ENCODE results near the gene FBXL13. TPM values are rescaled to one million over a fixed set of nuclear protein-coding genes. Genes with fewer than 3 reads are reported as not detected.
A peak's percentile ranks its signal among the peaks of the same experiment; 100 is the strongest.
"Not testable (repeated sequence)": the region's sequence is repeated elsewhere in the genome, so short reads cannot be mapped to it uniquely, and the experiment has no call there.

FBXL13 gene
- total and polyA plus RNA-seq, 8 donors: 0.80 to 25.3 (median 6.0) TPM; not detected in 1

DNA sequence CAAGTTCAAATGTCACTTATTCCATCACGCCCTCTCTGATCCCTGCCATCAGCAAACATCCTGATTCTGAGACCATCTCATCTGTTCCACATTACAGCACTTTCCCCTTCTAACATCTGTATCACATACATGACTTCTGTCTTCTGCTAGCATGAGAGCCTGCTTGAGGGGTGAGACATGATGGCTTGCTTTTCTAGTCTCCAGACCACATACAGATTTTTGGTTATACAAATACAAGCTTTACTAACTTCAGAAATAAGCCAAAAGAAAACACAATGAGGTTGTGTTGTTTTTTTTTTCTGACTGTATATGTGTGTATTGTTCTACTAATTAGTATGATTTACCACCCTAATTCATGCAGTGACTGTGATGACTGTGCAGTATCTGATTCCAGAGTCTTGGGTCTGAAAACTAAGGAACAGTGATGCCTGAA is 40.0 kb upstream of the FBXL13 start:
- Histone ChIP-seq H3K27me3 (no peaks in the 10 kb centered on the region), H3K4me3 (no peak overlapping the region), H3K27ac (no peak overlapping the region), H3K36me3 (peaks cover 4 to 46% (median 35%) of the 10 kb centered on the region in 4 donors), H3K9me3 (no peaks in the 10 kb centered on the region), H3K4me1 (peaks cover 0 to 8% (median 0%) of the 10 kb centered on the region in 4 donors)
- TF ChIP-seq, protein P1, sequence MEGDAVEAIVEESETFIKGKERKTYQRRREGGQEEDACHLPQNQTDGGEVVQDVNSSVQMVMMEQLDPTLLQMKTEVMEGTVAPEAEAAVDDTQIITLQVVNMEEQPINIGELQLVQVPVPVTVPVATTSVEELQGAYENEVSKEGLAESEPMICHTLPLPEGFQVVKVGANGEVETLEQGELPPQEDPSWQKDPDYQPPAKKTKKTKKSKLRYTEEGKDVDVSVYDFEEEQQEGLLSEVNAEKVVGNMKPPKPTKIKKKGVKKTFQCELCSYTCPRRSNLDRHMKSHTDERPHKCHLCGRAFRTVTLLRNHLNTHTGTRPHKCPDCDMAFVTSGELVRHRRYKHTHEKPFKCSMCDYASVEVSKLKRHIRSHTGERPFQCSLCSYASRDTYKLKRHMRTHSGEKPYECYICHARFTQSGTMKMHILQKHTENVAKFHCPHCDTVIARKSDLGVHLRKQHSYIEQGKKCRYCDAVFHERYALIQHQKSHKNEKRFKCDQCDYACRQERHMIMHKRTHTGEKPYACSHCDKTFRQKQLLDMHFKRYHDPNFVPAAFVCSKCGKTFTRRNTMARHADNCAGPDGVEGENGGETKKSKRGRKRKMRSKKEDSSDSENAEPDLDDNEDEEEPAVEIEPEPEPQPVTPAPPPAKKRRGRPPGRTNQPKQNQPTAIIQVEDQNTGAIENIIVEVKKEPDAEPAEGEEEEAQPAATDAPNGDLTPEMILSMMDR (IDR thresholded peaks at IDR 0.05): no peak
- TF ChIP-seq EP300 (IDR thresholded peaks at IDR 0.05): no peak
- TF ChIP-seq POLR2A (IDR thresholded peaks at IDR 0.05): no peak
- TF ChIP-seq POLR2AphosphoS5 (IDR thresholded peaks at IDR 0.05): no peak
- intact Hi-C loops (cut with DNase I; ENCODE audit: low total_unique reads): no loop called here
- 78 to 92% (median 81%) methylated on average over 1 of the region's 1 CpG for WGBS, 5 donors
- no peak for DNase-seq

DNA sequence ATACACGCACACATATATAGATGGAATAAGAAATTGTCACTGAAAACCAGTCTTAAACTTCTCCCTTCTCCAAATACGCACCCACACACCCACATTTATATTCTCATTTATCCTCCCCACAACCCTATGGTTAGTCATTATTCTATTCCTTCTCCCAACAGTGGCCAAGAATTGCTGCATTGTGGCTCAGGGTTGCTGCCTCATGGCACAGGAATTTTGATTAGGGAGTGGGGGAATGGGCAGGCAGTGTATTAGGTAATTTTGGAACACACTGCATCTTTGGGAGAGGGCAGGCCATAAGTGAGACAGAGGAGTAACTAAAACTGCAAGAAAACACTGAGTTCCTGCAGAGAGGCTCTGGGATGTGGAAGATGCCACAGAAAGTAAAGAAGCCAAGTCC is 38.6 kb upstream of the FBXL13 start:
- TF ChIP-seq EP300 (IDR thresholded peaks at IDR 0.05) (no peak), POLR2AphosphoS5 (IDR thresholded peaks at IDR 0.05) (no peak), POLR2A (IDR thresholded peaks at IDR 0.05) (no peak)
- TF ChIP-seq, protein P1 (IDR thresholded peaks at IDR 0.05): no peak
- no peaks in the 10 kb centered on the region for H3K9me3 ChIP-seq
- WGBS, 5 donors: 92 to 99% (median 97%) methylated on average over 2 of the region's 2 CpGs
- no peaks in the 10 kb centered on the region for H3K27me3 ChIP-seq
- intact Hi-C loops (cut with DNase I; ENCODE audit: low total_unique reads): no loop called here
- H3K4me1 ChIP-seq: peaks cover 0 to 8% (median 0%) of the 10 kb centered on the region in 4 donors
- no peak for DNase-seq
- peaks cover 0 to 37% (median 29%) of the 10 kb centered on the region in 4 donors for H3K36me3 ChIP-seq
- H3K27ac ChIP-seq: no peak overlapping the region
- no peak overlapping the region for H3K4me3 ChIP-seq

DNA sequence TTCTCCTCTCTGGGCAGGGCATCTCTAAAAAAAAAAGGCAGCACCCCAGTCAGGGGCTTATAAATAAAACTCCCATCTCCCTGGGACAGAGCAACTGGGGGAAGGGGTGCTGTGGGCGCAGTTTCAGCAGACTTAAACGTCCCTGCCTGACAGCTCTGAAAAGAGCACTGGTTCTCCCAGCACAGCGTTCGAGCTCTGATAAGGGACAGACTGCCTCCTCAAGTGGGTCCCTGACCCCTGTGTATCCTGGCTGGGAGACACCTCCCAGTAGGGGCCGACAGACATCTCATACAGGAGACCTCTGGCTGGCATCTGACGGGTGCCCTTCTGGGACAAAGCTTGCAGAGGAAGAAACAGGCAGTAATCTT is 32.1 kb upstream of the FBXL13 start:
- H3K9me3 ChIP-seq; intact Hi-C loops (cut with DNase I; ENCODE audit: low total_unique reads); H3K27me3 ChIP-seq; H3K4me3 ChIP-seq; DNase-seq; H3K27ac ChIP-seq: not testable (repeated sequence)
- peaks cover 0 to 36% (median 36%) of the 10 kb centered on the region in 4 donors for H3K36me3 ChIP-seq
- WGBS, 5 donors: 46 to 65% (median 52%) methylated on average over 6 of the region's 6 CpGs
- H3K4me1 ChIP-seq: peaks cover 0 to 12% (median 6%) of the 10 kb centered on the region in 4 donors

DNA sequence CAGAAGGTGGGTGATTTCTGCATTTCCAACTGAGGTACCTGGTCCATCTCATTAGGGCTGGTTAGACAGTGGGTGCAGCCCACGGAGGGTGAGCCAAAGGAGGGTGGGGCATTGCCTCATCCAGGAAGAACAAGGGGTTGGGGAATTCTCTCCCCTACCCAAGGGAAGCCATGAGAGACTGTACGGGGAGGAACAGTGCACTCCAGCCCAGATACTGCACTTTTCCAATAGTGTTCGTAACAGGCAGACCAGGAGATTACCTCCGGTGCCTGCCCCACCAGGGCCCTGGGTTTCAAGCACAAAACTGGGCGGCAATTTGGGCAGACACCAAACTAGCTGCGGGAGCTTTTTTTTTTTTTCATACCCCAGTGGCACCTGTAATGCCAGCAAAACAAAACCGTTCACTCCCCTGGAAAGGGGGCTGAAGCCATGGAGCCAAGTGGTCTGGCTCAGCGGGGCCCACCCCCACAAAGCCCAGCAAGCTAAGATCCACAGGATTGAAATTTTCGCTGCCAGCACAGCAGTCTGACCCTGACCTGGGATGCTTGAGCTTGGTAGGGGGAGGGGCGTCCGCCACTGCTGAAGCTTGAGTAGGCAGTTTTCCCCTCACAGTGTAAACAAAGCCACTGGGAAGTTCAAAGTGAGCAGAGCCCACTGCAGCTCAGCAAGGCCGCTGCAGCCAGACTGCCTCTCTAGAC is 31.6 kb upstream of the FBXL13 start:
- DNase-seq: peak in 1 of 2 donors; percentile 63
- Histone ChIP-seq H3K36me3 (peaks cover 0 to 41% (median 38%) of the 10 kb centered on the region in 4 donors), H3K27me3 (no peaks in the 10 kb centered on the region), H3K9me3 (no peaks in the 10 kb centered on the region), H3K27ac (no peak overlapping the region), H3K4me1 (peaks cover 0 to 12% (median 6%) of the 10 kb centered on the region in 4 donors), H3K4me3 (no peak overlapping the region)
- TF ChIP-seq EP300 (IDR thresholded peaks at IDR 0.05): no peak
- TF ChIP-seq POLR2A (IDR thresholded peaks at IDR 0.05): no peak
- no peak for TF ChIP-seq POLR2AphosphoS5 (IDR thresholded peaks at IDR 0.05)
- TF ChIP-seq, protein P1 (IDR thresholded peaks at IDR 0.05): no peak
- 60 to 82% (median 66%) methylated on average over 10 to 12 of the region's 12 CpGs for WGBS, 5 donors
- intact Hi-C loops (cut with DNase I; ENCODE audit: low total_unique reads): no loop called here

DNA sequence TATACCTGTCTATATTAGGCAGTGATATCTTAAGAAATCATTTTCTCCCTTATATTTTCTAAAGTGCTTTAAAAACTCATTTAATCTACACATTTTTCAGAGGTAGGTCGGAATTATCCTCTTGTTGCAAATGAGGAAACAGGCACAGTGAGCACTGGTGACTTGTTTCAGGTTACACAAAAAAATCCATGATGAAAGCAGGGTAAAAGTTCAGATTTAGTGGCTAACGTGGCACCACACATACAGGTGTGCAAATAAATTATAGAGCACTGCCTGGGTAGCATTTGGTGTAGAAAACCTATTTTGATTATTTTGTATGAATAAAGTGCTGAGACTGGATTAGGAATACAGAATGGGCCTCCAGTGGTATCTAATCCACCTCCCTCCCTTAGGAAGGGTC is 26.9 kb upstream of the FBXL13 start:
- TF ChIP-seq EP300 (IDR thresholded peaks at IDR 0.05) (no peak), POLR2AphosphoS5 (IDR thresholded peaks at IDR 0.05) (no peak), POLR2A (IDR thresholded peaks at IDR 0.05) (no peak)
- TF ChIP-seq, protein P1 (IDR thresholded peaks at IDR 0.05): no peak
- Histone ChIP-seq H3K27ac (no peak overlapping the region), H3K36me3 (peaks cover 0 to 75% (median 64%) of the 10 kb centered on the region in 4 donors), H3K4me1 (peaks cover 0 to 7% (median 4%) of the 10 kb centered on the region in 4 donors), H3K4me3 (no peak overlapping the region), H3K27me3 (no peaks in the 10 kb centered on the region), H3K9me3 (no peaks in the 10 kb centered on the region)
- DNase-seq: no peak
- intact Hi-C loops (cut with DNase I; ENCODE audit: low total_unique reads): no loop called here
- WGBS, 5 donors: 34 to 45% (median 37%) methylated on average over 2 of the region's 2 CpGs
